ACHN (cell line): ENCODE results near the gene ATP9B.
"Not testable (repeated sequence)": the region's sequence is repeated elsewhere in the genome, so short reads cannot be mapped to it uniquely, and the experiment has no call there.

Experiments
- DNase-seq: peaks from one replicate; pipeline ENCODE4 v3.0.0-alpha.2; 2015
- in situ Hi-C: cut with HindIII; loops from 2 replicates; pipeline ENCODE4 v1.10.0; 2017; ENCODE audit warnings: low sequenced_read_pairs, low pct_ligation_motif_present, low pct_unique_long_range_greater_than_20kb

Gene ATP9B

DNA sequence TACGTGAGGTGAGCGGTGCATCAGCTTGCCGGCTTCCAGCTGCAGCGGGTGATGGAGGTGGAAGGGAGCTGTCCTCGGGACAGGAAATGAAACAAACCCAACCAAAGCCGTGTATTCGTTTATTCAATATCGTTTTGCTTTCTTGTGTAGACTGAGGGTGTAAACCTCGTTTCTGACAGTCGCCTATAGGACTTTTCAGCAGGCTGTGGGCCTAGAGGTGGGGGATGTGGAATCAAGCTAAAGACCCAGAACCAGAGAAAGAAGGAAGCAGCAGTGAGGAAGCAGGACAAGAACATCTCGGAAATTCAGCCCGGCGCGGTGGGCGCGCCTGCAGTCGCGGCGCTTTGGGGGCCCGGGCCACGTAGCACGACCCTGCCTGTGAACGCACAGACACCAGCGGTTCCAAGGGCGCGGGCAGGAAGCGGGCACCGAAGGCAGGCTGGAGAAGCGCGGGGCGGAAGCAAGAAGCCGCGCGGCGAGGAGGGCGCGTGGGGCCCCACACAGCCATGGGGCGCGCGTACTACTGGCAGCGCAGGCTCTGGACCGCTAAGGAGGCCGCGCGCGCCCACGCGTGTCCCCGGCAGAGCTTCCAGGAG lies 755 bp upstream of the ATP9B start:
- in situ Hi-C loops: no loop called here
- no peak for DNase-seq

GRCh38 chr18:79069717-79070151 lies 540 bp downstream of the ATP9B start:
- in situ Hi-C loops: no loop called here
- peak; percentile 26 for DNase-seq

DNA sequence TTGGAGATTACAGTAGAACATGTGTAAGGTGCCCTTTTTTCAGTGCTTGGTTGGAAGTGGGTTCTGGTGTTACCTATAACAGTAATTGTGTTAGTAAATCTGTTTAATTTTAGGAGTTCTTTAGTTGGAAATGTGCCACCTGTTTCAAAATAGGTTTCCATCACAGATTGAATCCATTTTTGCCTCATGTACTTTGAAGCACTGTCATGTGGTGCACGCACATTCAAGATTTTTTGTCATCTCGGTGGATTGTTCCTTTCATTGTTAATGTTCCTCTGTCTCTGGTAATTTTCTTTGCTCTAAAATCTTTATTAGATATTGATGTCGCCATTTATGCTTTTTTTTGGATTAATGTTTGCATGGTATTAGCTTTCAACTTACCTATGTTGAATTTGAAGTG lies 1.3 kb downstream of the ATP9B start:
- in situ Hi-C loops: no loop called here
- no peak for DNase-seq

GRCh38 chr18:79071037-79071436 lies 1.8 kb downstream of the ATP9B start:
- DNase-seq: no peak
- in situ Hi-C loops: no loop called here

DNA sequence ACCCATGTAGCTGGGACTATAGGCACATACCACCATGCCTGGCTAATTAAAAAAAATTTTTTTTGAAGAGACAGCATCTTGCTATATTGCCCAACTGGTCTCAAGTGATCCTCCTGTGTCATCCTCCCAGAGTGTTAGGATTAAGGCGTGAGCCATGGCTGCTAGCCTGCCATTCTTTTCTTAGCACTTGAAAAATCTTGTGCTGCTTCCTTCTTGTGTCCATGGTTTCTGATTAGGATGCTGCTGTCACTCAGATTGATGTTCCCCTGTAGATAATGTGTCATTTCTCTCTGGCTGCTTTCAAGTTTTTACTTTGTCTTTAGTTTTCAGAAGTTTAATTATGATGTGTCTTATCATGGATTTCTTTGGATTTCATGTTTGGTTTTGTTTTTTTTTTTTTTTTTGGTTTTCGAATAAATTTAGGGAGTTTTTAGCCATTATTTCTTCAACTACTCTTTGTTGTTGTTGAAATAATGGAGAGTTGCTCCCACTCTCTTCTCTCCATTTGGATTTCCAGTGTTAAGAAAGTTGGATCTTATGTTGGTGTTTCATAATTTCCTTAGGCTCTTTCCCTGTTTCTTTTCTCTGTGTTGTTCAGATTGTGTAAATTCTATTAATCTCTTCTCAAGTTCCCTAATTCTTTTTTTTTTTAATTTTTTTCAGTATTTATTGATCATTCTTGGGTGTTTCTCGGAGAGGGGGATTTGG lies 2.5 kb downstream of the ATP9B start:
- in situ Hi-C loops: no loop called here
- no peak for DNase-seq

DNA sequence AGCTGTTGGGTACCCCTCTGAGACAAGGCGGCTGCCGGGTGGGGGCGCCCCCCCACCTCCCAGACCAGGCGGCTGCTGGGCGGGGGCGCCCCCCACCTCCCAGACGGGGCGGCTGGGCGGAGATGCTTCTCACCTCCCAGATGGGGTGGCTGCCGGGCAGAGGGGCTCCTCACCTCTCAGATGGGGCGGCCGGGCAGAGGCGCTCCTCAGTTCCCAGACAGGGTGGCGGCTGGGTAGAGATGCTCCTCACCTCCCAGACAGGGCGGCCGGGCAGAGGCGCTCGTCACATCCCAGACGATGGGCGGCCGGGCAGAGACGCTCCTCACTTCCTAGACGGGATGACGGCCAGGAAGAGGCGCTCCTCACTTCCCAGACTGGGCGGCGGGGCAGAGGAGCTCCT lies 3.5 kb downstream of the ATP9B start:
- in situ Hi-C loops, DNase-seq: not testable (repeated sequence)

DNA sequence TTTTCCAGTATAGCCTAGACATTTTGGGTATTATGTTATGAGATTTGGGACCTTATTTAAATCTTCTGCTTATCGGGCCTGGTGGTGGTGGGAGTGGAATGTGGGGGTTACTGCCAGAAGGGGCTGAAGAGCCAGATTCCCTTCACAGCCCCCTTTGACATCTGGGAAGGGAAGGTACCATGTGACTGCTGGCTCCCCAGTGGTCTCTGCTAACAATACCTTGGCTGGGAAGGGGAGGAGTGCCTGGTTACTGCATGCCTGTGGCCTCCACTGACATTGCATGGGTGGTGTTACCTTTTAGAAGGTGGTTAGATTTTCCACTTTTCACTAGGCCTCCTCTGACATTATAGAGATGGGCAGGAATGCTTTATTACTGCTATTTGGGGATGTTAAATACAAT lies 8.0 kb downstream of the ATP9B start:
- in situ Hi-C loops: no loop called here
- DNase-seq: no peak

DNA sequence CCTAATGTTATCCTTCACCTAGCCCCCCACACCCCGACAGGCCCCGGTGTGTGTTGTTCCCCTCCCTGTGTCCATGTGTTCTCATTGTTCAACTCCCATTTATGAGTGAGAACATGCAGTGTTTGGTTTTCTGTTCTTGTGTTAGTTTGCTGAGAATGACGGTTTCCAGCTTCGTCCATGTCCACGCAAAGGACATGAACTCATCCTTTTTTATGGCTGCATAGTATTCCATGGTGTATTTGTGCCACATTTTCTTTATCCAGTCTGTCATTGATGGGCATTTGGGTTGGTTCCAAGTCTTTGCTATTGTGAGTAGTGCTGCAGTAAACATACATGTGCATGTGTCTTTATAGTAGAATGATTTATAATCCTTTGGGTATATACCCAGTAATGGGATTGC lies 9.6 kb downstream of the ATP9B start:
- in situ Hi-C loops, DNase-seq: not testable (repeated sequence)

DNA sequence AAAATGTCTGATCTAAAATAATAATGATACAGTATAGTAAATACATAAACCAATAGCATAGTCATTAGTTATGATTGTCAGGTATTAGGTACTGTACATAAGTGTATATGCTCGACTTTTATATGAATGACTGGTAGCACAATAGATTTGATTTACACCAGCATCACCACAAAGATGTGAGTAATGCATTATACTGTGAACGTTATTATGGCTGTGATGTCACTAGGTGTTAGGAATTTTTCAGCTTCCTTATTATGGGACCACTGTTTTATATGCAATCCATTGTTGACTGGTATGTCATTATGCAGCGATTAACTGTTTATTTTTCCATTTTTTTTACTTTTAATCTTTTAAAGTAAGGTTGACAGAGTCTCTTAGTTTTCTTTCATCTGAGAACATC lies 23.7 kb downstream of the ATP9B start:
- DNase-seq: no peak
- in situ Hi-C loops: no loop called here

DNA sequence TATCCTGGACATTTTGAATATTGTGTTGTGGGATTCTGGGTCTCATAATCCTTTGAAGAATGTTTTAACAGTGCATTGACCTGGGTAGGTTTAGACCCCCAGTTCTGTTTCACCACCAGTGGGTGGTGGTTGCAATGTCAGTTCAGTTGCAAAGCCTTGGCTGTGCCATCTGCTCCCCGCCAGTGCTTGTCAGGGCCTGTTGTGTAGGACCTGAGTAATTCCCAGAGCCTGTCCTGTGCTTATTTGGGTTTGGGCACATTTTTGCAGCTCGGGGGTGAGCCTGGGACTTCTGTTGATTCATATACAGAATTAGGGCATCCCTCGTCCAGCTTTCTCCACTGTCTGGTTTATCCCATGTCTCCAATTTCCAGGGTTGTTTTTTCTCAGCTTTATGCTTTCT lies 24.8 kb downstream of the ATP9B start:
- in situ Hi-C loops: no loop called here
- no peak for DNase-seq

GRCh38 chr18:79095216-79095615 lies 26.0 kb downstream of the ATP9B start:
- DNase-seq: no peak
- in situ Hi-C loops: no loop called here

DNA sequence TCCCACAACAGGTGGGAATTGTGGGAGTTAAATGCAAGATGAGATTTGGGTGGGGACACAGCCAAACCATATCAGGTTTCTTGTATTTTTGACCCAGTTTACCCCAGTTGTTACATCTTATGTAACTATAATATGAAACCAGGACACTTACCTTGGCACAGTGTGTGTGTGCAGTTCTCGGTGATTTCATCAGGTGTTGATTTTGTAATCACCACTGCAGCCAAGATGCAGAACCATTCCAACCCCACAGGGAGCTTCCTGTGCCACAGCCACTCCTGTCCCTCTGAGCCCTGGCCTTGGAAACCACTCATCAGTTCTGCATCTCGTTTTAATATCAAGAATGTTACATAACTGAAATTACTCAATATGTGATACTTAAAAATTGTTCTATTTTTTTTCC lies 31.8 kb downstream of the ATP9B start:
- in situ Hi-C loops: no loop called here
- no peak for DNase-seq

- DNase-seq: no peak
- in situ Hi-C loops: no loop called here
These were observed 33.7 kb downstream of the ATP9B start for GRCh38 chr18:79102886-79103285.

GRCh38 chr18:79104137-79104536 lies 34.9 kb downstream of the ATP9B start:
- in situ Hi-C loops: no loop called here
- DNase-seq: no peak

DNA sequence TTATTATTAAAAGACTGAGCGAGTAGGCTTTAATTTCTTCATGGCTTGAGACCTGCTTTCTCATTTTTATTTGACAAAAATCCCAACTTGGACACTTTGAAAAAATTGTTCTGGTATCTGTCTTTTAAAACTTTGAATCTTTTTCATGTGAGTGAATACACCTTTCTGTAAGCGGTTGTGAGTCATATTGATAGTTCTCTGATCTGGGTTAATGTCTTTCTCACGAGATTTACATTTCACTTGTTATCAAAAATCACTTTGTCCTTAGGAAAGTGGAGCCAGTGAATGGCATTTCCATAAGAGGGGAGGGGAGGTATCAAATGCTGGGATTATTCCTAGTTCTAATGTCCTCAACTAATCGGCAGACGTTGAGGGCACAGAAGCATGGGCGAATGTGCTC lies 36.3 kb downstream of the ATP9B start:
- no peak for DNase-seq
- in situ Hi-C loops: no loop called here

- no peak for DNase-seq
- in situ Hi-C loops: no loop called here
These were observed 36.9 kb downstream of the ATP9B start for GRCh38 chr18:79106084-79106483.

- in situ Hi-C loops: no loop called here
- no peak for DNase-seq
These were observed 38.7 kb downstream of the ATP9B start for GRCh38 chr18:79107886-79108285.

- in situ Hi-C loops: no loop called here
- no peak for DNase-seq
These were observed 39.5 kb downstream of the ATP9B start for GRCh38 chr18:79108549-79109215.

DNA sequence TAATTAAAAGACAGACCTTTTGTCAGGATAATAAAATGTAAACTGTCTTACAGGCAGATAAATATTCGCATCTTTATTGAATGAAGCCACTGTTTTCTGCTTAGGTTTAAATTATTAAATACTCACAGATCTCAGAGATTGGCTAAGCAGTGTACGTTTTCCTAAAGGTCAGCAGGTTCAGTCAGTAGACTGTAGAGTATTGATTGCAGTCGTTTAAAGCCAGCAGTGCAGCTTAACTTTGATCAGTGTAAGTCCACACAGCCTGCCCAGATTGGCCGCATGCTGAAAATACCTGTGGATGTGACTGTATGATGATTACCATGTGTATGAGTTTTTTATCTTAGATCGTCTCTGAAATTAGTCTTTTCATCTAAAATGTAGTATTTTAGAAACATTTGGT lies 42.3 kb downstream of the ATP9B start:
- in situ Hi-C loops: no loop called here
- DNase-seq: no peak

- no peak for DNase-seq
- in situ Hi-C loops: no loop called here
These were observed 48.2 kb downstream of the ATP9B start for GRCh38 chr18:79117385-79117784.
